ENCODE measurements around the gene CCDC182. TPM values are rescaled to one million over a fixed set of nuclear protein-coding genes. Genes with fewer than 3 reads are reported as not detected.

Gene CCDC182
- total RNA-seq, 1 experiment from 2014 or later, result not detected

DNA sequence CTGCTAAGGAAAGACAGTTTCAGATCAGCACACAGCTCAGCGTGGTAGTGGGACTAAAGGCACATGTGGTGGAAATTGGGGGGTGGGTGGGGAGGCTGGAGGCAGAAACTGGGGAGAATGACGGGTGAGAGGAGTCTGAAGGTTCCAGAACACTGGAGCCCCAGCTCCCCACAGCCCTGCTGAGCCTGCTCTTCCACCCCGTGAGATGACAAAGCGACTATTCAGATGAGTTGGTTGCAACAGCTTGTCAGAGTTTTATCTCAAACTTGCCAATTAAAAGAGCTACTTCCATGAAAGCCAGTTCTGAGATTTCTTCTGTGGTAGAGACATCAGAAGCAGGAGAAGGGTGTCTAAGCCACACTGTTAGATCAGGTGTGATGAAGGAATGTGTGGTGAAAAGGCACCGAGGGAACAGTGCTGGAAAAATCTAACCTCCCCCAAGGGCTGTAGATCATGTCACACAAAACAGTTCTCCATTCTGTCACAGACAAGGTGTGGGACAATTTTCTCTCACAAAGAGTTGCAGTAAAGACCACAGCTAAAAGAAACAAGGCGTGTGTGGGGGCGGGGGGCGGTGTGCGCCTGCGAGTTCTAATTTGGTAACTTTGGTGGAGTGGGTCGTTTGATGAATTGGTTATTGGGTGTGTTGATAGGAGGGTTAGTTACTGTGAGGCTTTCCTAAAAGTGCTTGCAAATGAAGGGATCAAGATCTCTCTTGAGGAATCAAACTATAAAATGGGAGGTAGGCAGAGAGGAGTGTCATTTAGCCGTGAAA, 39.0 kb downstream of the CCDC182 start:
- no peak for DNase-seq (ENCODE audit: unreplicated experiment)
- H3K36me3 Mint-ChIP-seq (ENCODE audit: insufficient read depth, unreplicated experiment), result no peaks in the 10 kb centered on the region
- no peak overlapping the region for H3K4me3 Mint-ChIP-seq (ENCODE audit: unreplicated experiment)
- ChIA-PET CTCF (interaction anchor here (0.6 to 0.9 kb wide), 2 partner anchors 17 to 384 kb away, joined by 3 read pairs; no protein-coding TSS in a partner anchor), POLR2A (no interaction called here)
- TF ChIP-seq, protein P1, sequence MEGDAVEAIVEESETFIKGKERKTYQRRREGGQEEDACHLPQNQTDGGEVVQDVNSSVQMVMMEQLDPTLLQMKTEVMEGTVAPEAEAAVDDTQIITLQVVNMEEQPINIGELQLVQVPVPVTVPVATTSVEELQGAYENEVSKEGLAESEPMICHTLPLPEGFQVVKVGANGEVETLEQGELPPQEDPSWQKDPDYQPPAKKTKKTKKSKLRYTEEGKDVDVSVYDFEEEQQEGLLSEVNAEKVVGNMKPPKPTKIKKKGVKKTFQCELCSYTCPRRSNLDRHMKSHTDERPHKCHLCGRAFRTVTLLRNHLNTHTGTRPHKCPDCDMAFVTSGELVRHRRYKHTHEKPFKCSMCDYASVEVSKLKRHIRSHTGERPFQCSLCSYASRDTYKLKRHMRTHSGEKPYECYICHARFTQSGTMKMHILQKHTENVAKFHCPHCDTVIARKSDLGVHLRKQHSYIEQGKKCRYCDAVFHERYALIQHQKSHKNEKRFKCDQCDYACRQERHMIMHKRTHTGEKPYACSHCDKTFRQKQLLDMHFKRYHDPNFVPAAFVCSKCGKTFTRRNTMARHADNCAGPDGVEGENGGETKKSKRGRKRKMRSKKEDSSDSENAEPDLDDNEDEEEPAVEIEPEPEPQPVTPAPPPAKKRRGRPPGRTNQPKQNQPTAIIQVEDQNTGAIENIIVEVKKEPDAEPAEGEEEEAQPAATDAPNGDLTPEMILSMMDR (IDR thresholded peaks at IDR 0.05; ENCODE audit: unreplicated experiment), result no peak
- H3K27ac Mint-ChIP-seq (ENCODE audit: low read depth, unreplicated experiment), result no peak overlapping the region
- intact Hi-C loops (cut with micrococcal nuclease), result no loop called here
- H3K4me1 Mint-ChIP-seq (ENCODE audit: insufficient read depth, unreplicated experiment), result no peaks in the 10 kb centered on the region
- no peaks in the 10 kb centered on the region for H3K9me3 Mint-ChIP-seq (ENCODE audit: unreplicated experiment)
- no TSS peak for BruUV-seq (replicated peaks)
- H3K27me3 Mint-ChIP-seq (ENCODE audit: insufficient read depth, unreplicated experiment), result peaks cover 54% of the 10 kb centered on the region

GRCh38 chr17:57704448-57704847, 40.7 kb downstream of the CCDC182 start:
- Mint-ChIP-seq H3K27me3 (ENCODE audit: insufficient read depth, unreplicated experiment) (peaks cover 38% of the 10 kb centered on the region), H3K4me1 (ENCODE audit: insufficient read depth, unreplicated experiment) (no peaks in the 10 kb centered on the region), H3K36me3 (ENCODE audit: insufficient read depth, unreplicated experiment) (no peaks in the 10 kb centered on the region), H3K4me3 (ENCODE audit: unreplicated experiment) (no peak overlapping the region), H3K27ac (ENCODE audit: low read depth, unreplicated experiment) (no peak overlapping the region), H3K9me3 (ENCODE audit: unreplicated experiment) (no peaks in the 10 kb centered on the region)
- TF ChIP-seq, protein P1 (IDR thresholded peaks at IDR 0.05; ENCODE audit: unreplicated experiment), result no peak
- intact Hi-C loops (cut with micrococcal nuclease), result no loop called here
- no TSS peak for BruUV-seq (replicated peaks)
- ChIA-PET POLR2A (no interaction called here), CTCF (no interaction called here)
- DNase-seq (ENCODE audit: unreplicated experiment), result no peak

DNA sequence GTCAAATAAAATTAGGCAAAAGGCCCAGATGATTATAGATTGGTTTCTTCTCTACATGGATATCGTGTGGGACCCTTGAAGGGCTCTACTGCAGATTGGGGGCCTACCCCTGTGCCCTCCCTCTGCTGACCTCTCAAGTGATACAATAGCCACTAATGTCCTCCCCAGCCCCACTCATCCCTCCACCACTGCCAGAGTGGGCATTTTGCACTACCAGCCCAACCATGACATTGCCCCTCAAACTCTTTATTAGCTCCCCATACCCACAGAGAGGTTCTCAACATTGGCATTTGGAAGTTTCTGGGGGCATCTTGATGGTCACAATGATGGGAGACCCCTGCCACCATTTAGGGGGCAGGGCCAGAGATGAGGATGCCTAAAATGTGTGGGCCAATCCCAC, 41.8 kb downstream of the CCDC182 start:
- intact Hi-C loops (cut with micrococcal nuclease), result no loop called here
- H3K36me3 Mint-ChIP-seq (ENCODE audit: insufficient read depth, unreplicated experiment), result no peaks in the 10 kb centered on the region
- BruUV-seq (replicated peaks), result no TSS peak
- TF ChIP-seq, protein P1 (IDR thresholded peaks at IDR 0.05; ENCODE audit: unreplicated experiment), result no peak
- no peaks in the 10 kb centered on the region for H3K9me3 Mint-ChIP-seq (ENCODE audit: unreplicated experiment)
- peaks cover 29% of the 10 kb centered on the region for H3K27me3 Mint-ChIP-seq (ENCODE audit: insufficient read depth, unreplicated experiment)
- ChIA-PET POLR2A (no interaction called here), CTCF (no interaction called here)
- no peak overlapping the region for H3K4me3 Mint-ChIP-seq (ENCODE audit: unreplicated experiment)
- no peak for DNase-seq (ENCODE audit: unreplicated experiment)
- H3K27ac Mint-ChIP-seq (ENCODE audit: low read depth, unreplicated experiment), result no peak overlapping the region
- H3K4me1 Mint-ChIP-seq (ENCODE audit: insufficient read depth, unreplicated experiment), result no peaks in the 10 kb centered on the region

DNA sequence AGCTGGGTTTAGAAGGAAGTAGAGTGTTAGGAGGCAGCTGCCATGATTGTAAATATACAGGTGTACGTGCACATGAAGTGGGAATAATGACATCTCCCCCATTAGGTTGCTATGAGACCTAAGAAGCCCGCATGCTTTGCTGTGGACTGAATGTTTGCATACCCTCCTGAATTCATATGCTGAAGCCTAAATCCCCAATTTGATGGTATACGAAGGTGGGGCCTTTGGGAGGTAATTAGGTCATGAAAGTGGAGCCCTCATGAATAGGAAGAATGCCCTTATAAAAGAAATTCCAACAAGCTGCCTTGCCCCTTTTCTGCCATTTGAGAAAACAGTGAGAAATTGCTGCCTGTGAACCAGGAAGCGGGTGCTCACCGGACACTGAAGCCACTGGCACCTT, 44.0 kb downstream of the CCDC182 start:
- ChIA-PET POLR2A (no interaction called here), CTCF (no interaction called here)
- no peak for DNase-seq (ENCODE audit: unreplicated experiment)
- Mint-ChIP-seq H3K27me3 (ENCODE audit: insufficient read depth, unreplicated experiment) (peaks cover 9% of the 10 kb centered on the region), H3K4me3 (ENCODE audit: unreplicated experiment) (no peak overlapping the region), H3K27ac (ENCODE audit: low read depth, unreplicated experiment) (no peak overlapping the region), H3K36me3 (ENCODE audit: insufficient read depth, unreplicated experiment) (no peaks in the 10 kb centered on the region), H3K4me1 (ENCODE audit: insufficient read depth, unreplicated experiment) (no peaks in the 10 kb centered on the region), H3K9me3 (ENCODE audit: unreplicated experiment) (no peaks in the 10 kb centered on the region)
- intact Hi-C loops (cut with micrococcal nuclease), result no loop called here
- no TSS peak for BruUV-seq (replicated peaks)
- TF ChIP-seq, protein P1 (IDR thresholded peaks at IDR 0.05; ENCODE audit: unreplicated experiment), result no peak
